ENCODE data around the gene CDCA4.
"Not testable (repeated sequence)": the region's sequence is repeated elsewhere in the genome, so short reads cannot be mapped to it uniquely, and the experiment has no call there.

Gene CDCA4

GRCh38 chr14:105033412-105033900 is 12.6 kb upstream of the CDCA4 start:
- not testable (repeated sequence) for H3K4me3 ChIP-seq (ENCODE audit: insufficient read depth, low read depth, low read length); H3K4me1 ChIP-seq (ENCODE audit: control insufficient read depth, insufficient read depth, low read length); H3K9me3 ChIP-seq (ENCODE audit: control insufficient read depth, low read length); H3K27ac ChIP-seq (ENCODE audit: insufficient read depth, low read depth, low read length, poor library complexity, severe bottlenecking); H3K36me3 ChIP-seq (ENCODE audit: control insufficient read depth, insufficient read depth, low read length)
- 63 to 66% methylated on average over 45 of the region's 45 CpGs for WGBS, 2 experiments
- H3K27me3 ChIP-seq (ENCODE audit: control insufficient read depth, insufficient read depth, low read length, poor library complexity, severe bottlenecking): peaks cover 27% of the 10 kb centered on the region

DNA sequence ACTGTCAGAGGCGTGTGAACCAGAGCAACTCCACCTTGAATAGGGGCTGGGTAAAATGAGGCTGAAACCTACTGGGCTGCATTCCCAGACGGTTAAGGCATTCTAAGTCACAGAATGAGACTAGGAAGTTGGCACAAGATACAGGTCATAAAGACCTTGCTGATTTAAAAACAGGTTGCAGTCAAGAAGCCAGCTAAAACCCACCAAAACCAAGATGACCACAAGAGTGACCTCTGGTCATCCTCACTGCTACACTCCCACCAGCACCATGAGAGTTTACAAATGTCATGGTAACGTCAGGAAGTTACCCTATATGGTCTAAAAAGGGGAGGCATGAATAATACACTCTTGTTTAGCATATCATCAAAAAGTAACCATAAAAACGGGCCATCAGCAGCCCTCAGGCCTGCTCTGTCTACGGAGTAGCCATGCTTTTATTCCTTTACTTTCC is 11.6 kb upstream of the CDCA4 start:
- not testable (repeated sequence) for H3K27ac ChIP-seq (ENCODE audit: insufficient read depth, low read depth, low read length, poor library complexity, severe bottlenecking); H3K4me1 ChIP-seq (ENCODE audit: control insufficient read depth, insufficient read depth, low read length); H3K4me3 ChIP-seq (ENCODE audit: insufficient read depth, low read depth, low read length); H3K9me3 ChIP-seq (ENCODE audit: control insufficient read depth, low read length); H3K36me3 ChIP-seq (ENCODE audit: control insufficient read depth, insufficient read depth, low read length)
- peaks cover 27% of the 10 kb centered on the region for H3K27me3 ChIP-seq (ENCODE audit: control insufficient read depth, insufficient read depth, low read length, poor library complexity, severe bottlenecking)
- WGBS, 2 experiments: 85 to 88% methylated on average over 5 of the region's 5 CpGs

- Histone ChIP-seq H3K27ac (ENCODE audit: insufficient read depth, low read depth, low read length, poor library complexity, severe bottlenecking) (no peak overlapping the region), H3K27me3 (ENCODE audit: control insufficient read depth, insufficient read depth, low read length, poor library complexity, severe bottlenecking) (peaks cover 27% of the 10 kb centered on the region), H3K9me3 (ENCODE audit: control insufficient read depth, low read length) (no peaks in the 10 kb centered on the region), H3K36me3 (ENCODE audit: control insufficient read depth, insufficient read depth, low read length) (no peaks in the 10 kb centered on the region), H3K4me3 (ENCODE audit: insufficient read depth, low read depth, low read length) (no peak overlapping the region), H3K4me1 (ENCODE audit: control insufficient read depth, insufficient read depth, low read length) (no peaks in the 10 kb centered on the region)
- 86 to 90% methylated on average over 9 of the region's 9 CpGs for WGBS, 2 experiments
These were observed 10.0 kb upstream of the CDCA4 start for GRCh38 chr14:105030836-105031396.

DNA sequence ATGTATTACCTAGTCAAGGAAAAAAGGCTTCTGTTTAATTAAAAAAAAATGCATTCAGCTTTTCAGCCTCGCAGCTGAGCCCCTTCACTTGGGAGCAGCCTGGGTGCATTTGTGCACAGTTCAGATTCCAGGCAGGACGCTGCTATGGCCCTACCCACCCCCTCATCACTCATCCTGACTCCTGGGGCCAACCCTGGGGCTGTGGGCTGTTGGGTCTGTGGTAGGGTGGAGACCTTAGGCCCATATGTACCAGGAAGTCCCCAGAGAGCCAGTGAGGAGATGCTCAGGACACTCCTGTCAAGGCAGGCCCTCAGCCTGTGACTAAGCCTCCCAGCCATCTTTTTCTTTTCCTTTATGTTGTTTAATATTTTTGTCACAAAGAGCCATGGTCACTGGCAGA is 9.3 kb upstream of the CDCA4 start:
- Histone ChIP-seq H3K27ac (ENCODE audit: insufficient read depth, low read depth, low read length, poor library complexity, severe bottlenecking) (no peak overlapping the region), H3K4me1 (ENCODE audit: control insufficient read depth, insufficient read depth, low read length) (no peaks in the 10 kb centered on the region), H3K36me3 (ENCODE audit: control insufficient read depth, insufficient read depth, low read length) (no peaks in the 10 kb centered on the region), H3K9me3 (ENCODE audit: control insufficient read depth, low read length) (no peaks in the 10 kb centered on the region), H3K27me3 (ENCODE audit: control insufficient read depth, insufficient read depth, low read length, poor library complexity, severe bottlenecking) (peaks cover 27% of the 10 kb centered on the region), H3K4me3 (ENCODE audit: insufficient read depth, low read depth, low read length) (no peak overlapping the region)
- WGBS, 2 experiments: 66 to 81% methylated on average over 2 of the region's 2 CpGs

- whole genome bisulfite sequencing, 2 experiments: 89 to 95% methylated on average over 7 of the region's 7 CpGs
- peaks cover 23% of the 10 kb centered on the region for H3K27me3 ChIP-seq (ENCODE audit: control insufficient read depth, insufficient read depth, low read length, poor library complexity, severe bottlenecking)
- no peaks in the 10 kb centered on the region for H3K36me3 ChIP-seq (ENCODE audit: control insufficient read depth, insufficient read depth, low read length)
- H3K27ac ChIP-seq (ENCODE audit: insufficient read depth, low read depth, low read length, poor library complexity, severe bottlenecking): no peak overlapping the region
- no peaks in the 10 kb centered on the region for H3K9me3 ChIP-seq (ENCODE audit: control insufficient read depth, low read length)
- no peak overlapping the region for H3K4me3 ChIP-seq (ENCODE audit: insufficient read depth, low read depth, low read length)
- H3K4me1 ChIP-seq (ENCODE audit: control insufficient read depth, insufficient read depth, low read length): no peaks in the 10 kb centered on the region
These were observed 8.5 kb upstream of the CDCA4 start for GRCh38 chr14:105029402-105029801.

DNA sequence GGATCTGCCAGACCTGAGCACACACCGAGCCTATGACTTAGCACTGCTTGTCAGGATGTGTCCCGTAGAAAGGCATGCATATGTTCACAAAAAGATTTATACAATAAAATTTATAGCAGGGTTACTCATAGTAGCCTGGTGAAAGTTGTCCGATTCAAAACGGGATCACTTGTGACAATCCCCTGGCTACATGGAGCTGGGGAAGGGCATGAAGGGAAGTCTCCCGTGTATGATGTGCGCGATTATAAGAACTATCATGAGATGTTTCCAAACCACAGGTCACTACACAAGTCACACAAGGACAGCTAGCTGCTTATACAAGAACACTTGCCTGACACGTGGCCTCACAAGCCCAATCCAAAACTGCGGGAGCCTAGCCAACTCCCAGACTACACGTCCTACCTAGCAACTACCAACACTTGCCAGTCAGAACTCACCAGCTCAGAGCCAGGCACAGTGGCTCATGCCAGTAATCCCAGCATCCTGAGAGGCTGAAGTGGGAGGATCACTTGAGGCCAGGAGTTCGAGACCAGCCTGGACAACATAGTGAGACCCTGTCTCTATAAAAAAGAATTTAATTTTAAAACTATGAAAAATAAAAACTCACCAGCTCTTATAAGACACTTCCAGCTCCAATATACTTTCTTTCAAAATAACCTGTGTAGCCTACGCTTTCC is 7.5 kb upstream of the CDCA4 start:
- H3K9me3 ChIP-seq (ENCODE audit: control insufficient read depth, low read length): no peaks in the 10 kb centered on the region
- no peak overlapping the region for H3K27ac ChIP-seq (ENCODE audit: insufficient read depth, low read depth, low read length, poor library complexity, severe bottlenecking)
- H3K4me3 ChIP-seq (ENCODE audit: insufficient read depth, low read depth, low read length): no peak overlapping the region
- WGBS, 2 experiments: 90 to 92% methylated on average over 12 of the region's 12 CpGs
- H3K27me3 ChIP-seq (ENCODE audit: control insufficient read depth, insufficient read depth, low read length, poor library complexity, severe bottlenecking): peaks cover 13% of the 10 kb centered on the region
- no peaks in the 10 kb centered on the region for H3K36me3 ChIP-seq (ENCODE audit: control insufficient read depth, insufficient read depth, low read length)
- H3K4me1 ChIP-seq (ENCODE audit: control insufficient read depth, insufficient read depth, low read length): no peaks in the 10 kb centered on the region

- H3K36me3 ChIP-seq (ENCODE audit: control insufficient read depth, insufficient read depth, low read length); H3K27ac ChIP-seq (ENCODE audit: insufficient read depth, low read depth, low read length, poor library complexity, severe bottlenecking); H3K27me3 ChIP-seq (ENCODE audit: control insufficient read depth, insufficient read depth, low read length, poor library complexity, severe bottlenecking); H3K9me3 ChIP-seq (ENCODE audit: control insufficient read depth, low read length); H3K4me3 ChIP-seq (ENCODE audit: insufficient read depth, low read depth, low read length); H3K4me1 ChIP-seq (ENCODE audit: control insufficient read depth, insufficient read depth, low read length): not testable (repeated sequence)
- WGBS, 2 experiments: 75 to 85% methylated on average over 4 of the region's 4 CpGs
These were observed 6.8 kb upstream of the CDCA4 start for GRCh38 chr14:105027718-105028117.

DNA sequence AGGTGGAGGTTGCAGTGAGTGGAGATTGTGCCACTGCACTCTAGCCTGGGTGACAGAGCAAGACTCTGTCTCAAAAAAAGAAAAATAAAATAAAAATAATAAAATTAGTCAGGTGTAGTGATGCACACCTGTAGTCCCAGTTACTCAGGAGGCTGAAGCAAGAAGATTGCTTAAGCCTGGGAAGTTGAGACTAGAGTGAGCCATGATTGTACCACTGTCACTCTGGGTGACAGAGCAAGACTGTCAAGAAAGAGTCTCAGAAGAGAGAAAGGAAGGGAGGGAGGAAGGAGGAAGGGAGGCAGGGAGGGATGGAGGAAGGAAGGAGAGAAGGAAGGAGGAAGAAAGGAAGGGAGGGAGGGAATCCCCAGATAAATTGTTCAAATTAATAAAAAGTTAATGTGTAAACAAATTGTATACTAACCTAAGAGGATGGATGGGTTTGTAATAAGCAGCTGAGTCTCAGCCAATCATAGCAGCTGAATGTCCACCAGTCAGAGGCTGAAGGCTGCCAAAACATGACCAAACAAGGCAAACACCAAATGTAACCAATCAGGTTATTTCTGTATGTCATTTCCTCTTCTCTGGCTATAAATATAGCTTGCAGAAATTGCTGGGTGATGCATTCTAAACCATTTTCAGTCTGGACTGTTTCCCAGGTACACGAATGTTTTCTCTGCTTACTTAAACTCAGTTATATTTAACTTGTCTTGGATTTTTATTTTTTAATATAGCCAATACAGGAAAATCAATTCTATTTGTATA is 6.1 kb upstream of the CDCA4 start:
- no peaks in the 10 kb centered on the region for H3K4me1 ChIP-seq (ENCODE audit: control insufficient read depth, insufficient read depth, low read length)
- no peaks in the 10 kb centered on the region for H3K36me3 ChIP-seq (ENCODE audit: control insufficient read depth, insufficient read depth, low read length)
- H3K4me3 ChIP-seq (ENCODE audit: insufficient read depth, low read depth, low read length): no peak overlapping the region
- WGBS, 2 experiments: no CpG with 5 or more reads among the region's 1 CpG
- no peak overlapping the region for H3K27ac ChIP-seq (ENCODE audit: insufficient read depth, low read depth, low read length, poor library complexity, severe bottlenecking)
- H3K27me3 ChIP-seq (ENCODE audit: control insufficient read depth, insufficient read depth, low read length, poor library complexity, severe bottlenecking): no peaks in the 10 kb centered on the region
- no peaks in the 10 kb centered on the region for H3K9me3 ChIP-seq (ENCODE audit: control insufficient read depth, low read length)

- 95 to 96% methylated on average over 13 to 16 of the region's 16 CpGs for WGBS, 2 experiments
- Histone ChIP-seq H3K4me3 (ENCODE audit: insufficient read depth, low read depth, low read length) (no peak overlapping the region), H3K27me3 (ENCODE audit: control insufficient read depth, insufficient read depth, low read length, poor library complexity, severe bottlenecking) (no peaks in the 10 kb centered on the region), H3K9me3 (ENCODE audit: control insufficient read depth, low read length) (no peaks in the 10 kb centered on the region), H3K4me1 (ENCODE audit: control insufficient read depth, insufficient read depth, low read length) (no peaks in the 10 kb centered on the region), H3K27ac (ENCODE audit: insufficient read depth, low read depth, low read length, poor library complexity, severe bottlenecking) (no peak overlapping the region), H3K36me3 (ENCODE audit: control insufficient read depth, insufficient read depth, low read length) (no peaks in the 10 kb centered on the region)
These were observed 5.3 kb upstream of the CDCA4 start for GRCh38 chr14:105026033-105026785.

- H3K27ac ChIP-seq (ENCODE audit: insufficient read depth, low read depth, low read length, poor library complexity, severe bottlenecking): no peak overlapping the region
These were observed 4.5 kb upstream of the CDCA4 start for GRCh38 chr14:105025429-105025828.

More at GRCh38 chr14:105025429-105025828, 4.5 kb upstream of the CDCA4 start:
- Histone ChIP-seq H3K36me3 (ENCODE audit: control insufficient read depth, insufficient read depth, low read length) (no peaks in the 10 kb centered on the region), H3K4me1 (ENCODE audit: control insufficient read depth, insufficient read depth, low read length) (no peaks in the 10 kb centered on the region), H3K4me3 (ENCODE audit: insufficient read depth, low read depth, low read length) (no peak overlapping the region), H3K9me3 (ENCODE audit: control insufficient read depth, low read length) (no peaks in the 10 kb centered on the region), H3K27me3 (ENCODE audit: control insufficient read depth, insufficient read depth, low read length, poor library complexity, severe bottlenecking) (no peaks in the 10 kb centered on the region)
- 93 to 95% methylated on average over 6 of the region's 6 CpGs for WGBS, 2 experiments
